NCI-H748 (cell line): ENCODE data around the gene LRRC28.

ENCODE experiments used
- DNase-seq: peaks from one replicate; lab custom pipeline; 2025; ENCODE audit not compliant: unreplicated experiment; lab: John Stamatoyannopoulos, UW

Gene LRRC28

DNA sequence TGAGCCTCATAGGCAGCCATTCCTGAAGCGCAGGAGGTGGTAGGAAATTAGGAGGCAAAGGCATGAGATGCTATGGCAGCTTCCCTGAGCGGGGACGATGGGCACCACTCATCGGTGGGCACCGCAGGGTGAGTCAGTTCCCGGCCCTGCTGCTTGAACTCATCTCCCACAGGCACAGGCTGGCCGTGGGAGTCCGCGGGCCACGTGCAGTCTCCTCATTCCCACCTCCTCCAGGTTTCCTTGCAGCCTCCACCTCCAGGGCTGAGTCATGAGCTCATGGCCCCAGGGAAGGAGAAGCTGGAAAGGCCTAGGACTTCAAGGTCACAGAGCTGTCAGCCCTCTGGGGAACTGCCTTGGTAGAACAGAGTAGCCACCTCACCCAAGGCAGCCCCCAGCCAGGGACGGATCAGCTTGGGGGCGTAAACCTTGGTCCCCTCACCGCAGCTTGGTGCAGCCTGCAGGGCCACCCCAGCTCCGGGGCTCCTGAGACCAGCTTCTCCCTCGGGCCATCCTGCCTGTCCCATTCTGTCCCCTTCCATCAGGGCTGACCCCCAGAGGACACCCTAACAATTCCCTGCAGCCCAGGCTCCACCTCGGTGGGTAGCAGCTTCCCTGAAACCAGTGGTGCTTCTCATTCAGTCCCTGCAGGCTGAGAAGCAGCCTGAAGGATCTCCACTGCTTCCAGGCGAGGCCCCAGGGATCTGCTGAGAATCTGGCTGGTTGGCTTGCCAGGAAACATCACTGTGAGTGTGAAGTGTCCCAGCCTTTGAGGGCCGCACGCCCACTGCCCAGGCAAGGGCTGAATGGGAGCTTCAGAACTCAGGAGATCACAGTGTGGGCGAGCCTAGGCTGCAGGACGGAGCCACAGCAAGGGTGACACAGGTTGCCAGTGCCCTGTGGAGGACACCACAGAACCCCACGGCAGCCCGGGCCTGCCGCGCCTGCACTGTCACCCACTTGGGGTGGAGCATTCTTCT lies 163.8 kb downstream of the LRRC28 start:
- no peak for DNase-seq

DNA sequence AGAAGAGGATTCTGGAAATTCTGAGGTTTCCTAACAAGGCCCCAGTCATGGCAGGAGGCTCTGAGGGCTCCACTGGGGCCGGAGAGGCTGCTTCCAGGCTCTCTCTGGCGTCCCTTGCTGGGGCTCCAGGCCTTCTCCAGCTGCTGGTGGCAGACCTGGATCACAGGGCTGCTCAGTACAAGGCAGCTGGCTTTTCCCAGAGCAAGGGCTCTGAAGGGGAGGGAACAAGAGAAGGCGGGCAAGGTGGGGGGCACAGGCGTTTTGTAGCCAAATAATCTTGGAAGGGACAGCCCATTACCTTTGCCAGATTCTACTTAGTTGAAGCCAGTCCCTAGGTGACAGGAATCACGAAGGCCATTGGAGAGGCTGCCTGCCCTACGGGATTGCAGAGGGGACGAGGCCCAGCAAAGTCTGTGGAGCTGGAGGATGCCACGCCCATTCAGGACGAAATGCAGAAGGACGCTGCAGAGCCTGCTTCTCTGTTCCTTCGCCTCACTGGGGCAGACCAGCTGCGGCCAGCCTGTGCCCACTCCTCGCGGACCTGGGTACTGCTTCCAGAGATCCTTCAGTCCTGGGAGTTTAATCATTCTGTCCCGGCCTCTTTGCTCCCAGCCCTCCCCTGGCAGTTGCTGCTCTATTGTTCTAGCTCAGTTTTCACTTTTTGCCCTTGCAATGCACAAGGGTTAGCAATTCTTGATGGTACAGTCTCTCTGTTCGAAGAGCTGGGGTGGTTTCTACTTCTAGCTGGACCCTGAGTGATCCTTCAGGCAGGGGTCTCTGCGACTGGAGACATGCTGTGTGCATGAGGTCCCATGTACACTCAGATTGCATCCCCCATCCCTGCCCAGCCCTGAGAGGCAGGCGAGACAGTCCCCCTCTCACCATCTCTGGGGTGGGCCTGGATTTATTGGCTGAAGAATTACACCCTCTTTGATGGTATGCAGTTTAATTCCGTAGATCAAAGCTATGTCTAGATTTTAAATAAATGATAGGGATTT lies 165.2 kb downstream of the LRRC28 start:
- no peak for DNase-seq

DNA sequence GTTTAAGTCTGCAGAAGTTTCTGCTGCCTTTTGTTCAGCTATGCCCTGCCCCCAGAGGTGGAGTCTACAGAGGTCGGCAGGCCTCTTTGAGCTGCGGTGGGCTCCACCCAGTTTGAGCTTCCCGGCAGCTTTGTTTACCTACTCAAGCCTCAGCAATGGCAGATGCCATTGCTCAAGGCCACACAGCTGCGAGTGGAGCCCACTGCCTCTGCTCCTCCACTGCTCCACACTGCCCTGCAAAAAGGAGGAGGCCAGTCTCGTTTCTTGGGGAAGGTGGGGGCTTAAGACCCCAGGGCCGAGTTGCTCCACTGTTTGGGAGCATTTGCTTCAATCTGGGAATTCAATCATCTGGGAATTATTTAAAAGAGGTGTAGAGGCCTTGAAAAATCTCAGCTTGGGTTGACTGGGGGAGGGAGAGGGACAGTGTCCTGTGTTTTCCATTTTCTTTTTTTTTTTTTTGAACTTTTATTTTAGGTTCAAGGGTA lies 169.9 kb downstream of the LRRC28 start:
- peak; percentile 19 for DNase-seq

DNA sequence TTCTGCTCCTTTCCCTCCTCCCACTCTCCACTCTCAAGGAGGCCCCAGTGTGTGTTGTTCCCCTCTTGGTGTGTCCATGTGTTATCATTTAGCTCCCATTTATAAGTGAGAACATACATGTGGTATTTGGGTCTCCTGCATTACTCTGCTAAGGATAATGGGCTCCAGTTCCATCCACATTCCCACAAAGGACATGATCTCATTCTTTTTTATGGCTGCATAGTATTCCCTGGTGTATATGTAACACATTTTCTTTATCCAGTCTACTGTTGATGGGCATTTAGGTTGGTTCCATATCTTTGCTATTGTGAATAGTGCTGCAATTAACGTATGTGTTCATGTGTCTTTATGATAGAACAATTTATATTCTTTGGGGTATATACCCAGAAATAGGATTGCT lies 170.5 kb downstream of the LRRC28 start:
- DNase-seq = no peak

DNA sequence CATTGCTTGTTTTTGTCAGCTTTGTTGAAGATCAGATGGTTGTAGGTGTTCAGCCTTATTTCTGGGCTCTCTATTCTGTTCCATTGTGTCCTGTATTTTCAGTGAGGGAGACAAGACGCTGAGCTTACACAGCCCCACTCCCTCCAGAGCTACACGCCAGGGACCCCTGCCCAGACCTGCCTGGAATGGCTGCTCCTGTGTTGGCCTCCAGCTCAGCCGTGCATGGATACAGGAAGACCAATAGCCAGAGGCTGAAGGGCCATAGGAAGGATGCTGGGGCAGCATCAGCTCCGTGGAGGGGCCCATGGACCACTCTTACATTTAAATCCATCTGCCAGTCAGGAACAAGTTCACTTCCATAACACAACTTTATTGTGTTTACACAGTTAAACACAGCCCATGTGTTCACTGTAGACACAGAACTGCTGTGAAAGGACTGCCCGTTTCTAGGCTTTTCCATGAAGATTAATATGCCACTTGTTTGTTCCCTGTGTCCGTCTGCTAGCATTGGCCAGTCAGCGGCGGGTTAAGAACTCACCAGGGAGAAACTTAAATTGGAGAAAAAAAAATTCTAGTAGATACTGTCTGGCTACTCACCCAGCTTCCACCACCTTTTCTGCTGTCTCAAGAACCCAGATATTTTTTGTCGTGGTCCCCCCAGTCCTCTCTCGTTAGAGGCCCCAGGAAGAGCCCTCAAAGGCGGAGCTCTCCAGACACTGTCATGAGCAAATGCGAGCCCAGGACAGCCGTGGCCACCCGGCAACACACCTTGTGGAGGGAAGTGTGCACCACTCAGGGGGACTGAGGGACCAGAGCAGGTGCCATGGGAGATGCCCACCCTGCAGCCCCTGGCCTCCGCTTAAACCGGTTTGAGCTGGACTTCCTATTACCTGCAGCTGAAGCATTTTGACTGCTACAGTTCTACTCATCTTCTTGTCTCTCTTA lies 172.2 kb downstream of the LRRC28 start:
- no peak for DNase-seq

DNA sequence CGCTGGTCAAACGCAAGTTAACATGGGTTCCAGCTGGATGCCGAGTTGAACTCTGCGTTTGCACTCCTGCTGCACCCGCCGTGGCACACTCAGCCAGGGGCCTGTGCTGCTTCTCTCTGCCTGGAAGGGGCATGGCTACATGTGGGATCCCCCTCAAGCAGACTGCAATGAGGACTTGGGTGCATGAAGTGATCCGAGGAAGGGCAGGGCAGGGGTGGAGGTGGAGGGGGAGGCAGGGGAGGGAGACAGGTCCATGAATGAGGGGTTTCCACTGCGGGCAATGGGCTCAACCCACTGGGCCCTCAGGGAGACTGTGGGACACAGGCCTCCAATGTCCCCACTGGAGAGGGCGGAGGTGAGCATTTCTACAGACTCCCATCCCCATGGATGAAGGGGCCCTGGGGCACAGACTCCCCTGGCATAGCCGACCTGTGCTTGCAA lies 172.9 kb downstream of the LRRC28 start:
- no peak for DNase-seq

DNA sequence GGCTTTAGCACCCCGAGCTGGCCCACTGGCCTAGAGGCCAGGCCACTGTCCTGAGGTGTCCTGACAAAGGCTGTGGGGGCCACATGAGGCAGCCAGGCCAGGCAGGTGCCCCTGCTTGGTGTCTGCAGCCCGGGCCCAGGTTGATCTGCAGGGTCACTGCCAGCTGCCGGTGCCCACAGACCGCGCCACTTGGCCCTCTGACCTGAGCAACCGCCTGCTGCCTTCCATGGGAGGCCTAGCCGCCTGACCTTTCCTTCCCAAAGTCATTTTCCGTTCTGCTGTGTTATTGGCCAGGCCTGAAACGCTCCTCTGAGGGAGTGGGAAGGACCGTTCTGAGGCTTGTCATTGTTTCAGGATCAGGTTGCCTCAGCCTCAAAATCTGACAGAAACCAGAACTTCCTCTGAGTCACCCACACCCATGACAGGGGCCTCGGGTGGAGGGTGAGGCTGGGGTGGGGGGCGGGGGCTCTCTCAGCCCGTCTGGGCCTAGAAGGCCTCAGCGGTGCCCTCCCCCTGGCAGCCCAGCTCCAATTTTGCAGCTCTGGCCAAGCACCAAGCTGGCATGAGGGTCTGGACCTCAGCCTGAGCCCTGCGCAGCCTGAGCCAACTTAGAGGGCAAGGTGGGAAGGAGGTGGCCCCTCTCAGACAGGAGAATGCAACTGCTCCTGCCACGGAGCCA lies 173.8 kb downstream of the LRRC28 start:
- no peak for DNase-seq

DNA sequence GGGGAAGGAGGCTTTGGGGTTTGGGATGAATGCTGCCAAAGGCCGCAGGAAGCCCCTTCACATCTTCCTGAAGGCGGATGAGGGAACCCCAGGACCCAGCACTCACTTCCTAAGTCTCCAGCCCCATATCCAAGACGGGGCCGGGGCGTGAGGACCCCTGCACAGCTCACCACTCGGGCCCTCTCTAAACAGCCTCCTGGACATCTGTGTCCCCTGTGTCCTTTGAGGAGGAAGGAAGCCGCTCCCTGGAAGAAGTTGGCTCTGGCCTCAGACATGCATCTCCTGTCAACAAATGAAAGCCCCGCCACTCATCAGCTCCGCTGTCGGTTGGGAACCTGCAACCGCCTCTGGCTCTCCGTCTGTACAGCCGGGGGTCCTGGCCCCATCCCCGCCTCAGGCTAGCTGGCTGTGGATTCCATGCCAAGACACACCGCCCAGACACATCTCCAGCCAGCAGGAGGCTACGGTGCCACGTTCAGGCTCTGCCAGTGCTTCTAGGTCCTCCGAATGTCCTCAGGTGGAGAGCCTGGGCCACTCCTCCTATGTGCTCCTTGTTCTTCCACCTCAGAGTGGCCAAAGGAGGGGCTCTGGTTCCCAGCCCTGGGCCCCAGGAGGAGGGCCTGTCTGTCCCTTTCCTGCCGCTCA lies 174.5 kb downstream of the LRRC28 start:
- no peak for DNase-seq

DNA sequence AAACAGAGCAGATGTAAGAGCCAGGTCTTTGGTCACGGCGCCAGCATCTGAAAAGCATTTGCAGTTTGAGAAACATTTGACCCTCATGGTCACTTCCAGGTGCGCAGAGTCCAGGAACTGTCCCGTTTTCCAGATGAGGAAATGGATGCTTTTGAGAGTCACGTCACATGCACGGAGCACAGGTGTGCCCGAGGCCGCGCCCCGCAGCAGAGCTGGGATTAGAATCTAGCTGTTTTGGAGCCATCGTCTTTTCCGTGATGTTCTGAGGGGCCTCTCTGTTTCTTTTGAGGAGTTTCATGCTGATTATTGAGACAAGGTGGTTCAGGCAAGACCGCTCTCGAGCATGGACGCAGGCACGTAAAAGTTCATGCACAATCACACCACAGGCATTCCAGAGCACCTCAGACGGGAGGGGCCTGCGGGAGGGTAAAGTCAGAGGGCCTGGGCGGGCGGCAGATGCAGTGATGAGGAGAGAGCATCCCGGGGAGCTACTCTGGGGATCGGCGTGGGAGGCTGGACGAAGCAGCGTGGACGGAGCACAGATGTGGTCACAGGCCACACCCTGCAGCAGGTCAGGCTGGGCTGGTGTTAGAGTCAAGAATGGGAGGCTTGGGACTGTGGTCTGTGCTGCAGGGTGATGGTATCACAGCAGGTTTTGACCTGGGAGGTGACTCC lies 175.3 kb downstream of the LRRC28 start:
- no peak for DNase-seq

DNA sequence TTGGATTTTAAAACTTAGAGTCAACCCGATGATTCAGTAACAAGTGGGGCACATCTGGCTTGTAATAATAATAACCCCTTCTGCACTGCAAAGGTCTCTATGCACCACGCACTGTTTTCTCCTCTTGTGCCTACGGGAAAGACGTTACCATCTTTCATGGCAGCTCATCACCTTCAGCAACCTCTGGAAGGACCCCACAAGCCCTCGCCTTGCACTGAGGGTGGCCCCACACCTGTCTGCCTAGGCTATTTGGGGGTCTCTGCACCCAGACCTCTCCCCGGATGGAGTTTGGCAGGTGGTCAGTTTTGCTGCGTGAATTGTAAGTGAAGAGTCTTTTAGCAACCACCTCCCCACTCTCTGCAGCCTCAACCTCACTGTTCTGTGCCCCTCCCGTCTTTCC lies 175.9 kb downstream of the LRRC28 start:
- DNase-seq = no peak

DNA sequence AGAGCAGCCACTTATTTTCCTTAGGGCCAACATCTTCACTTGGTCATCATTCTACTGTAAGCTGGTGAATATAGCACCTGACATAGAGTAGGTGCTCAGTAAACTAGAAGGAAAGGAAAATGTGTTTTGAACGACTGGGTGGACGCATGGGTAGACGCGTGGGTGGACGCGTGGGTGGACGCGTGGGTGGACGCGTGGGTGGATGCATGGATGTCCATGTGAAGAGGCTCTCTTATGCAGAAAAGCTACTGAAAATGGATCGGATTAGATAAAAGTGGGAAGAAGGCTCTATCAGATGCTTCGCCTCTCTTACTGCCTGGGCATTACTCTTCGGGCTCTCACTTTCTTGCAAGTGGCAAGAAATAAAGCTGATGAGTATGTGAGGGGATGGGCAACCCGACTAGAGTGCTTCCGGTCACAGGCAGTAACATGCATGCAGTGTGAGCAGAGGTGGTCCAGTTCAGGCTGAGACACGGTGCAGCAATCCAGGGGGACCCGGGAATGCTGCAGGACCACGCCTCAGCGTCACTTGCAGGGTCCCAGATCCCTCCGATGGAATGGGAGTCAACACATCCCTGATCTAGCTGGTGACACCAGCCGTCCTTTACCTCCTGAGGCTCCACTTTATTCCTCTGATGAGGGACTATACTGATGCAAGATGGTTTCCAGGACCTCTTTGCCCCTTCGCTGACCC lies 176.5 kb downstream of the LRRC28 start:
- no peak for DNase-seq

DNA sequence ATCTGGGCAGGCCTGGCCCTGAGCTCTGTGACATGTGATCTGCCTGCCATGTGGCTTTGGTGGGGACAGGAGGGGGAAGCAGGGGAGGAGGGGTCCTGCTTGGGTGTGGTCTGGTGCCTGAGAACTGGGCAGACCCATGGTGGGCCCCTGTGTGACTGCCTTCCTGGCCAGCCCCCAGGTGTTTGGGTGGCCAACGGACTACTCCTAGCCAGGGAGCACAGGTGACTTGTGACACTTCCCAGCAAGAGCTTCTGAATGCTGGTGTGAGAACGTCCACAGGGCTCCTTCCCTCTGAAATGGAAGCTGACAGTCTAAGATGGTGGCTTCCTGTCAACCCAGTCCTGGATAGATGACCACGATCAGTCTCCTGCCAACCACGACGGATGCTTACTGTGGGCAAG lies 178.4 kb downstream of the LRRC28 start:
- no peak for DNase-seq

DNA sequence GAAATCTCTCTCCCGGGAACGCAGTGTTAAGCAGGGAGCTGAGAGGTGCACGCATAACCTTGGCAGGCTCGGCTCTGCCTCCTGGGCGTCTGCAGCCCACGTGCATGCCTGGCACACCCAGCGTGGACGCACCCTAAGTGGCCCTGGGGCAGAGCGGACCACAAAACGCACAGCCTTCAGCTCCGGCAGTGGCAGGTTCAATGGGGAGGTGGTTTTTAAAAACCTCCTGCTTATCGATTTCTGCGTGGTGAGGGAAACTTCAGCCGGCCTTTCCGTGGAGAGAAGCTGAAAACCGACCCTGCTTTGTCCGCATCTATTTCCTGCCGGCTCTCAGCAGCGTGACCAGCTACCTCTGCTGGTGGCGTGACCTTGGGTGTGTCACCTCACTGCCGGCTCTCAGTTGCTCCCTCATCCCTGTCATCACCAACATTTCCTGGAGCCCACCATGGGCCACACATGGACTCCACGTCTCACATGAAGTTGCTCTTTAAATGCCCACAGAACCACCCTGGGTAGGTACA lies 179.7 kb downstream of the LRRC28 start:
- no peak for DNase-seq

DNA sequence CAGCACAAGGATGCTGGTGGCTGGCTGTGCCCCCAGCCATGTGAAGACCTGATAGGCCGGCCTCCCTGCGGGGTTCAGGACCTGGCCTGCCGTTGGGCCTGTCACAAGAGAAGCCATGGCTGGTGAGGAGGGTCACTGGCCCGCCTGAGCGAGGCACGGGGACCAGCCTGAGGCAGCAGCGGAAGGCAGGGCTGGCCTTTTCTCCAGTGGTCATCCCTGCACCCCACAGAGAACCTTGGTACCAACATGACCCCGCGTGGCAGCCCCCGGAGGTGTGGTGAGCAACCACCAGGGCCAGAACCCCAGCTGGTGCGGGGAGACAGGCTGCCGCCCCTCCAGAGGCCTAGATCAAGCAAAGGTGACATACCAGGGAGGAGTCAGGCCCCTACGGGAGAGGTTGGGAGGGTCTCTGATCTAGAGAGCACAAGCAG lies 180.4 kb downstream of the LRRC28 start:
- DNase-seq = no peak

DNA sequence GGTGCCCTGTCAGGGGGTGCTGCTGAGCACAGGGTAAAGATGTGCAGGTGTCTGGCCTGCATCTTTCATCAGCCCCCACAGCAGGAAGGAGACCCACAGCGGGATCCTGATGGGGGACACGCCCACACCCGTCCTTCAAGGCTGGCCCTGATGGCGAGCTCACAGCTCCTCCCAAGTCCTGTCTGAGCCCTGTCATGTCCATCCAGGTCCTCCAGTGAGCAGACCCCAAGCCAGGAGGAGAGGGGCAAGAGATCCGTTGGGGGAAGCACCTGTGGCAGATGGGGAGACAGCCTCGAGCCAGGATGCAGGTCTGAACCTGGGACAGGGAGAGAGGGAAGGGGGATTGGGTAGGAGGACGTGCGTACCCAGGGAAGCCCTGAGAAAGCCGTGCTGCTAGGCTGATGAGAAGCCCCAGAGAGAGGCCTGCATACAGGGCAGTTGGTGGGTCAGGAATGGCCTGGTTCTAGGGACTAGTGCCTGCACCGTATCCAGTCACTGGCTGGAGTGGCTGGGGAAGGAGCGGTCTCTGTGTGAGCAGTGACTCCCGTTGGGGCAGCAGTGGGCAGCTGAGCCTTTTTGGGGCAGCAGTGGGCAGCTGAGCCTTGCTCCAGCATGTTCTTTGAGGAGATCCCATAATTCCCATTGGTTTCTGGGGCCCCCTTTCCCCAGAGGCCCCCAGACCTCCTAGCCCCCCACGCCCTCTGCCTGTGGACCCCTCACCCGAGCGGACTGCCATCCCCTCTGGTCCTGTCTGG lies 181.2 kb downstream of the LRRC28 start:
- no peak for DNase-seq

DNA sequence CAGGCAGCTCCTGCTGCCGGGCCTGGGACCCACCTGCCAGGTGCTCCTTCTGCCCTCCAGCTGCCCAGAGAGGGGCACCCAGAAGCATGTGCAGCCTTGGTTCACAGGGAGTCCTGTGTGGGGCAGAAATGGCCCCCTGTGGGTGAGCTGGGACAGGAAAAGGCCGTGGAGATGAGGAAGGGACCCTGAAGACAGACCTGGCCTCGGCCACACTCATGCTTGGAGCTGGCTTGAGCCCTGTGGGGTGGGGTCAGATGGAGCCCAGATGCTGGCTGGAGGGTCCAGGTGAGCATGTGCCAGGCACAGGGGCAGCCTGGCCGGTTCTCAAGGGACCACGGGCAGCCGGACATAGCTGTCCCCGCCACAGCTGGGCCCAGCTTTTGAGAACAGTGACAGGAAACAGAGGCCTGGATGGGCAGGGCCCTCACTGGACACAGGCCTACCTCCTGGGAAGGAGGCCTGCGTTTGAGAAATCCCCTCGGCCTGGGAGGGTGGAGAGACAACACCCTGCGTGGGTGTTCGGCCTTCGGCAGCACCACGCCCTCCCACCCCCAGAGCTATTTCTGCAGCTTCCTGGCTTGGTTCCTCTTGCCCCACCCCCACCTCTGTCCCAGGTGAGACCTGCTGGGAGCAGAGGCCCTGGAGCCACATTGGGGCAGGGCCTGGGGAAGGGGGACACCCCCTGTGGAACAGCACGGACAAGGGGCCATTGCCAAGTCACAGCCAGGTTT lies 181.9 kb downstream of the LRRC28 start:
- DNase-seq = no peak
